UCSD-AML1 (cell line): Measurements from ENCODE around the gene PLAGL1.
"Not testable (repeated sequence)": the region's sequence is repeated elsewhere in the genome, so short reads cannot be mapped to it uniquely, and the experiment has no call there.

ENCODE experiments used
- DNase-seq: peaks from one replicate; lab custom pipeline; 2025; ENCODE audit not compliant: unreplicated experiment; lab: John Stamatoyannopoulos, UW

PLAGL1 gene

DNA sequence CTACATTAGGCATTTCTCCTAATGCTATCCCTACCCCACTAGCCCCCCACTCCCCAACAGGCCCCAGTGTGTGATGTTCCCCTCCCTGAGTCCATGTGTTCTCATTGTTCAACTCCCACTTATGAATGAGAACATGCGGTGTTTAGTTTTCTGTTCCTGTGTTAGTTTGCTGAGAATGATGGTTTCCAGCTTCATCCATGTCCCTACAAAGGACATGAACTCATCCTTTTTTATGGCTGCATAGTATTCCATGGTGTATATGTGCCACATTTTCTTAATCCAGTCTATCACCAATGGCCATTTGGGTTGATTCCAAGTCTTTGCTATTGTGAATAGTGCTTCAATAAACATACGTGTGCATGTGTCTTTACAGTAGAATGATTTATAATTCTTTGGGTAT is 1.6 kb upstream of the PLAGL1 start:
- DNase-seq, result not testable (repeated sequence)

- DNase-seq, result no peak
These were observed 787 bp upstream of the PLAGL1 start for GRCh38 chr6:144008846-144009245.

GRCh38 chr6:144007478-144008119 is 460 bp downstream of the PLAGL1 start:
- no peak for DNase-seq

GRCh38 chr6:144006736-144007477 is 1.2 kb downstream of the PLAGL1 start:
- DNase-seq, result no peak

GRCh38 chr6:143999406-143999805 is 8.7 kb downstream of the PLAGL1 start:
- DNase-seq, result no peak

DNA sequence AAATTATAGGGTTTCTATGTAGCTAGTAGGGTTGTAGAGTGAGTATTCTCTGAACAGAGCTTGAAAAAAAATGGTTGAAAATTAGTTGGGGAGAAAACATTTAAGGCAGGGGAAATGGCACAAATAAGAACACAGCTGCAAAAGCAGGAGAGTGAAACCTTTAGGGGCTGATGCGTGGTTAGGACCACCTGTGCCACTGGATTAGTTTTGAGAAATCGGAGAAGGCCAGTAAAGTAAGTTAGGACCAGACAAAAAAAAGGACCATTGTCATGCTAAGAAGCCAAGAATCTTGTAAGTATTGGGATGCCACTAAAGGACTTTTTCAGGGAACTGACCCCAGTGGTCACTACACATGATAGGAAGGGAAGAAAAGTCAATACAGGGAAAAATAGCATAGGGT is 9.4 kb downstream of the PLAGL1 start:
- no peak for DNase-seq

- DNase-seq, result no peak
These were observed 14.0 kb downstream of the PLAGL1 start for GRCh38 chr6:143993965-143994646.

- no peak for DNase-seq
These were observed 15.8 kb downstream of the PLAGL1 start for GRCh38 chr6:143992285-143992684.

GRCh38 chr6:143986463-143987065 is 21.5 kb downstream of the PLAGL1 start:
- DNase-seq, result no peak

- no peak for DNase-seq
These were observed 23.4 kb downstream of the PLAGL1 start for GRCh38 chr6:143984666-143985065.

DNA sequence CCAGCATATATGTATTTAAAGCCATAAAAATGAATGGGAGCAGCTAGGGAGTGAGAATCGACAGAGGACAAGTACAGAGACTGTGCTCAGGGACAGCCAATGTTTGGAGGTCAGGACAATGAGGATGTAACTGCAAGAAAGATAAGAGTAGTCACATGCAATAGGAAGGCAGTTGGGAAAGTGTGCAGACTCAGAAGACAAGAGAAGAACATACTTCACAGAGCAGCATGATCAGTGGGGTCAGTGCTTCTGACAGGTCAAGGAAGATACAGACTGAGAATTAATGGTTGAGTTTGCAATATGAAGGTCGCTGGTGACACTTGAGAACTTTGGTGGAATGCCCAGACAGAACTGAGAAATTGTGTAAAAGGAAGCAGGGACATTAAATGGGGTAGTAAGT is 25.1 kb downstream of the PLAGL1 start:
- DNase-seq, result no peak

- DNase-seq, result no peak
These were observed 27.1 kb downstream of the PLAGL1 start for GRCh38 chr6:143980921-143981320.

- no peak for DNase-seq
These were observed 31.2 kb downstream of the PLAGL1 start for GRCh38 chr6:143976806-143977349.

- DNase-seq, result no peak
These were observed 34.0 kb downstream of the PLAGL1 start for GRCh38 chr6:143974089-143974488.

- DNase-seq, result no peak
These were observed 34.7 kb downstream of the PLAGL1 start for GRCh38 chr6:143973097-143973966.

DNA sequence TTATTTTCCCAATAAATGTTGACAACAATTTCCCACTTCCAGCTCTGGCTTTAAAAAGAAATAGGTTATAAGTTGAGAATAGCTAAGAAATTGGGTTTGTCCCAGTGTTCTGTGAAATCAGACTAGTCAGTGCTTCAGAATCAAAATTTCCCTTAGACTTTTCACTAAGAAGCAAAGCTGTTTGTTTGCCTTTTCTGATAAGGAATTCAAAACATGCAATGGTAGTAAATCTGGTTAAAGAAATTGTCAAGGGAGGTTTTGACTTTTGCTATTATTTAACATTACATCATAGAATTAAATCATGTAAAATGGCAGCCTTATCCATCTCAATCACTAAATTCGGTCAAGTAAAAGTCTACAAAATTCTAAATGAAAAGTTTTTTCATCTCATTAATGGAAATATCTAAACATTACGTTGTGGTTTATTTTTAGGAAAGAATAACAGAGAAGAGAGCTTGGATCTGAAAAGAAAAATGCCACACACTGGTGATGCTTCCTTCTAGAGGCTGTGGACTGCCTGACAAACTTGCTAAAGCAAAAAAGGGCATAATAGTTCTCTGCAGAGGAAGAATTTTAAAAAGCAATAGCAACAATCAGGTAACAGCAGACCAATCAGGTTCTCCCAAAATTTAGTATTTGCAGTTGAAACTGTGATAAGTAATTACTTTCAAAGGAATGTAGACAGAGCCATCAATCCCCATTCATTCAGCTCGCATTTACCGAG is 36.4 kb downstream of the PLAGL1 start:
- DNase-seq, result no peak

- DNase-seq, result no peak
These were observed 37.4 kb downstream of the PLAGL1 start for GRCh38 chr6:143970456-143971218.

DNA sequence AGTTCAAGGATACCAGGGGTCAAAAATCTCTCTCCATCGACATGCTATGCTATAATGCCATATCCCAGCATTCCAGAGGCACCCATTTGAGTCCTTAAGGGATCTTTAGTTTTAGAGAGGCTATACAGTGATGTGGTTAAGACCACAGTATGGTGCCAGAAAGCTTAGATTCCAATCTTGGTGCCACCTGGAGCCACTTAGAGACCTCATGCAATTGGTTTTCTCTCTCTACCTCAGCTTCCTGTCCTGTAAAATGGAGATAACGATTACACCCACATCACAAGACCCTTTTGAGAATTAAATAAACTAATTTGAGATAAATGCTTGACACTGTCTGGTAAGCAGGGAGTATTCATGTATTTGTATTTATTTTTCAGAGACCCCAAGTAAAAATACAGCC is 39.0 kb downstream of the PLAGL1 start:
- DNase-seq, result no peak

DNA sequence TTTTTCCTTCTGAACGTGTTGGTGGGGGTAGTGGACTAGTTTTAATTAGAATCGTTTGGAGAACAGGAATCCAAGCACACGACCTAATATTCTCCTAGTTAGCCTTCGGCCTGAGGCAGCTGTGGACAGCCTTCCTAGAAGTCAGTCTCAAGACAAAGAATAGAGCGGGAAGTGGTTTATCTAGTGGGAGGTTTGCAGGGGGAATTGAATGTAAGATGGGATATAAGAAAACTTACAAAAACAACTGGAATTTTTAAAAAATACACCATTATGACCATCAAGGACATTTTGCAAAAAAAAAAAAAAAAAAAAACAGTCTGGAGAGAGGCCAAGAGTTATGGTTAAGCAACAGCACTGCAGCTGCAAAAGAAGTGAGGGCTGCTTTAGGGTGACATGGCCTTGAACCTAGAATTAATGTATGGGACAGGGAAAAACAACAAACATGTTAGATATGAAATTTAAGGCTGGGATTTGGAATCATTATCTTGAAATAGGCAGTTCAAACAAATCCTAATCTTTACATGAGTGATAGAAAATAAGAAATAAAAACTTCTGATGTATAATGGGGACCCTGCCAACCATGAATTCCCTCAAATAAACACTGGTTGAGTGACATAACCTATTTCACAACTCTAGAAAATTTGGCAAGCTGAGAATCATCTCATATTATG is 40.2 kb downstream of the PLAGL1 start:
- no peak for DNase-seq
